Mammary epithelial cell (primary cell): ENCODE data around the gene EFCAB8.

ENCODE experiments used
- EZH2 ChIP-seq: IDR thresholded peaks from 2 replicates; pipeline ENCODE4 v1.6.1; 2012; ENCODE audit warnings: low read length, inconsistent platforms, borderline replicate concordance
- TF ChIP-seq, protein P1 (sequence below), 2 donors: IDR thresholded peaks in 1 of 2; conservative IDR thresholded peaks in 1 of 2; 2 replicates each; pipeline ENCODE4 v1.5.1; 2011 to 2012; ENCODE audit warnings: inconsistent platforms in 2 of 2, low read length in 2 of 2, mild to moderate bottlenecking in 2 of 2, control low read depth in 1 of 2, low read depth in 1 of 2; ENCODE audit not compliant: insufficient read depth in 1 of 2; ENCODE audit errors: extremely low read depth in 1 of 2

DNA sequence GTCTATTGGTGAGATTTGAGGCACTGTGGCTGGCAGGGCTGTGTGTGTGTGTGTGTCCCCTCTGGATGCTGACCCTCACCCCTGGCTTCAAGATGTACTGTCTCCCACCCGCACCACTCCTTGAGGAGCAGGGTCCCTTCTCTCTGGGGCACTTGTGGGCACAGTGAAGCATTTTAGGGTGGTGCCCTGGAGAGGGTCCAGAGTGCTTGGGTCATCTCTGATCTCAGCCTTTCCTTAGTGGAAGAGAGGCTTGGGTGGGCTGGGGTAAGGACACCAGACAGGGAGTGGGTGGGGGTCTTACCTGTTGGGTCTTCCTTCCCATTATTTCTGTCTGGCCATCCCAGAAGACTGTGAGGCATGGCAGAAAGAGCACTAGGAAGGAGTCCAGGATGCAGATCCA, 66.1 kb downstream of the EFCAB8 start:
- TF ChIP-seq, protein P1, sequence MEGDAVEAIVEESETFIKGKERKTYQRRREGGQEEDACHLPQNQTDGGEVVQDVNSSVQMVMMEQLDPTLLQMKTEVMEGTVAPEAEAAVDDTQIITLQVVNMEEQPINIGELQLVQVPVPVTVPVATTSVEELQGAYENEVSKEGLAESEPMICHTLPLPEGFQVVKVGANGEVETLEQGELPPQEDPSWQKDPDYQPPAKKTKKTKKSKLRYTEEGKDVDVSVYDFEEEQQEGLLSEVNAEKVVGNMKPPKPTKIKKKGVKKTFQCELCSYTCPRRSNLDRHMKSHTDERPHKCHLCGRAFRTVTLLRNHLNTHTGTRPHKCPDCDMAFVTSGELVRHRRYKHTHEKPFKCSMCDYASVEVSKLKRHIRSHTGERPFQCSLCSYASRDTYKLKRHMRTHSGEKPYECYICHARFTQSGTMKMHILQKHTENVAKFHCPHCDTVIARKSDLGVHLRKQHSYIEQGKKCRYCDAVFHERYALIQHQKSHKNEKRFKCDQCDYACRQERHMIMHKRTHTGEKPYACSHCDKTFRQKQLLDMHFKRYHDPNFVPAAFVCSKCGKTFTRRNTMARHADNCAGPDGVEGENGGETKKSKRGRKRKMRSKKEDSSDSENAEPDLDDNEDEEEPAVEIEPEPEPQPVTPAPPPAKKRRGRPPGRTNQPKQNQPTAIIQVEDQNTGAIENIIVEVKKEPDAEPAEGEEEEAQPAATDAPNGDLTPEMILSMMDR (conservative IDR thresholded peaks at IDR 0.05 in 1 of 2, IDR thresholded peaks at IDR 0.05 in 1 of 2; ENCODE audit: extremely low read depth in 1 of 2, insufficient read depth in 1 of 2, low read depth in 1 of 2, low read length in 2 of 2) = no peak
- no peak for TF ChIP-seq EZH2
